ENCODE measurements around the gene LIN7C. TPM values are rescaled to one million over a fixed set of nuclear protein-coding genes. Genes with fewer than 3 reads are reported as not detected.
"Not testable (repeated sequence)": the region's sequence is repeated elsewhere in the genome, so short reads cannot be mapped to it uniquely, and the experiment has no call there.

The LIN7C gene, protein sequence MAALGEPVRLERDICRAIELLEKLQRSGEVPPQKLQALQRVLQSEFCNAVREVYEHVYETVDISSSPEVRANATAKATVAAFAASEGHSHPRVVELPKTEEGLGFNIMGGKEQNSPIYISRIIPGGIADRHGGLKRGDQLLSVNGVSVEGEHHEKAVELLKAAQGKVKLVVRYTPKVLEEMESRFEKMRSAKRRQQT
- 26.8 TPM for total RNA-seq
- long read RNA-seq, full-length matches to known transcripts: 11 of 13 reads
- long read RNA-seq, partial matches to known transcripts: 1 of 13 reads
- long read RNA-seq, other reads (novel, unspliced or antisense): 1 of 13 reads

GRCh38 chr11:27506200-27507182 lies at the start of gene LIN7C:
Gene LIN7C, minus strand, starts transcription at chr11:27506769. Its CDS starts 17 bp downstream, at chr11:27506752.
- DNase-seq (ENCODE audit: low spot score): peak; percentile 97

GRCh38 chr11:27555264-27555663 lies 48.7 kb upstream of the LIN7C start:
- DNase-seq (ENCODE audit: low spot score): no peak

DNA sequence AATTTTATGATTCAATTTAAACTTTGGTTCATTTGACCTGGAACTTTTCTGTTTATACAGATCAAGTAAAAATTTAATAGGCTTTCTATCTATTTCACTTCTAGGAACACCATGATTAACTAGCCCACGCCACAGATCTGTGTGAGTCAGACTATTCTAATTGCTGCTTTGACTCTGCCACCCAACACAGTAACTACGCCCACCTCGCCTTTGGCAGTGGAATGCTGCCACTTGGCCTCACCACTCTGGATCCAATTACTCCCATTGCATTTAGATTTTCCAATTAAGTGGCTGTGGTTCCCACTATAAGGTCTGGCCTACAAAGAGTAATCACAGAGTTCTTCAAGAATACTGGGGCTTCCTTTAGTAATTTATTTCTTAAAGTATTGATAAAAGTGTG lies 46.6 kb upstream of the LIN7C start:
- DNase-seq (ENCODE audit: low spot score): no peak

DNA sequence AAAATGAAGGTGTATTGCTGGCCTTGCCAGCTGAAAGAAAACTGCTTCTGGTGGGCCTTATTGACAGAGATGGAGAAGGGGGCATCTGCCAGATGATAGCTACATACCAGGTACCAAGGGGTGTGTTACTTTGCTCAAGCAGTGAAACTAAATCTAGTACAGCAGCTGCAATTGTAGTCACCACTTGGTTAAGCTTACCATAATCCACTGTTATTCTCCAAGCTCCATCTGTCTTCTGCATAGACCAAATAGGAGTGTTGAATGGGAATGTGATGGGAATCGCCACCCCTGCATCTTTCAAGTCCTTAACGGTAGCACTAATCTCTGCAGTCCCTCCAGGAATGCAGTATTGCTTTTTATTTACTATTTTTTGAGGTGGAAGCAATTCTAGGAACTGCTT lies 45.8 kb upstream of the LIN7C start:
- no peak for DNase-seq (ENCODE audit: low spot score)

DNA sequence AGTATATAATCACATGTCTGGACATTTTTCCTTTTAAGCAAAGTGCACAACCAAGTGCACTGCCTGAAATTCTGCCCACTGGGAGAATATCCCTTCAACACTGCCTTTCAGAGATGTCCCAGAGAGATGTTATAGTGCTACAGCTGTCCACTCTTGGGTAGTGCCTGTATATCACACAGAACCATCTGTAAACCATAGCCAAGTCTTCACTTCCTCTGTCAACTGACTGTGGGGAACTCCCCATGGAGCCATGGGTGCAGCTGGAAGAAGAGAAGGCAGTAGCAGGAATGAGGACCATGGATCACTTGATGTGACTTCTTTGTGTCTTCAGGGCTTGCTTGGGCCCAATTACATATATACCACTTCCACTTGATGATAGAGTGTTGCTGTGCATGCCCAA lies 44.6 kb upstream of the LIN7C start:
- DNase-seq (ENCODE audit: low spot score): no peak

DNA sequence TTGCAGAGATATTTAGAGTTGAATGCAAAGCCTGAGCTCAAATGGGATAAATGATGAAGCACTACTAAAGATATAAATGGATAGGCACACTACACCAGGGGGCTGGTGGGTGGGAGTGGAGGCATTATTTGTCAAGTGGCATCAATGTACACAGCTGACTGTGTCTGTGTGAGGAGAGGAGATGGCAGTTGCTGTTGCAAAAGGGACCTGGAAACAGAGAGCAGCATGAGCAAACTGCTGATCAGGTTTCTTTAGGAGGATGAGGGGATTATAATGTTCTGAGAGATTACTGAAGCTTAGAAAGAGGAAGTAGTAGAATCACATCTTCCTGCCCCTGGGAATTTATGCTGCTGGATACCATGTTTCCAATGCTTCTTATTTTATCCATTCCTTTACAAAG lies 39.4 kb upstream of the LIN7C start:
- no peak for DNase-seq (ENCODE audit: low spot score)

DNA sequence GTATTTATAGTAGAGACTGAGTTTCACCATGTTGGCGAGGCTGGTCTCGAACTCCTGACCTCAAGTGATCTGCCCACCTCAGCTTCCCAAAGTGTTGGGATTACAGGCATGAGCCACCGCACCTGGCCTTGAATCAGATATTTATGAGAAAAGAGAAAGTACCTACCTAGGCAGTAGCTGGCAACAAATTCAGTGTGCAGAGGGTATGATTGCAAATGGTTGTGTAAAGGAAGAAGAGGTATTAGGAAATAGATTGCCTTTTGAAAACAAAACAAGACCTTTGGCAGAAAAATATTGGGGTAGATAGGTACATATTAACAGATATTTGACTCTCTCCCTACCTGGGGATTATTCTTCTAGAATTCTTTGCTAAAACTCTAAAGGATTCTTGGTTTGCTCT lies 38.5 kb upstream of the LIN7C start:
- DNase-seq (ENCODE audit: low spot score): no peak

GRCh38 chr11:27541790-27542189 lies 35.2 kb upstream of the LIN7C start:
- DNase-seq (ENCODE audit: low spot score): no peak

DNA sequence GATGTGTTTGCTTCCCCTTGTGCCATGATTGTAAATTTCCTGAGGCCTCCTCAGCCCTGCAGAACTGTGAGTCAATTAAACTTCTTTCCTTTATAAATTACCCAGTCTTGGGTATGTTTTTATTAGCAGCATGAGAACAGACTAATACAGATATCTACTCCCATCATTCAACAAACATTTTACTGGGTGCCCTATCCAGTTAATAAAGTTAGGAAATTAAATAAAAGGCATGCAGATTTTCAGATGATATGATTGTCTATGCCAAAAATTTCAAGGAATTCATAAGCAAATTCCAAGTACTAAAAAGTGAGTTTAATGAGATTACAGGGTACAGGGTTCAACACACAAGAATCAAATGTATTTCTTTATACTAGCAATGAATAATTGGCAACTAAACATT lies 33.5 kb upstream of the LIN7C start:
- DNase-seq (ENCODE audit: low spot score): no peak

GRCh38 chr11:27535103-27535502 lies 28.5 kb upstream of the LIN7C start:
- no peak for DNase-seq (ENCODE audit: low spot score)

GRCh38 chr11:27532652-27533325 lies 26.2 kb upstream of the LIN7C start:
- no peak for DNase-seq (ENCODE audit: low spot score)

- DNase-seq (ENCODE audit: low spot score): no peak
Measured at GRCh38 chr11:27528712-27529111, 22.1 kb upstream of the LIN7C start.

DNA sequence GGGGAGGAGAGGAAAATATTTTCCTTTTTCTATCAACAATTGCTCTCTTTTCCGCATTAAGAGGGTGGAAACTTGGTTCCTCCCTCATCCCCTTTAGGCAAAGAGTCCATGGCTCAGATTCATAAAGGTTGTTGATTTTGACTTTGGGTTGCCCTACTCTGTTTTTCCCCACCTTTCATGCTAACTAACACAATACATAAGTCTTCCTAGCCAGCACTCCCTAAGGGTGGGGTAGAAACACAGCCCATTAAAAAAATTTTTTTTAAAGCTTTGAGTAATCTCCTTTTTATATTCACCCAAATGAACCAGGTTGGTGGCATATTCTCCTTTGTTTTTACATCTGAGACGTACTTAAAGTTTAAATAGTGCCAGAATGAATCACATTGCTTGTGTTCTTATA lies 20.0 kb upstream of the LIN7C start:
- no peak for DNase-seq (ENCODE audit: low spot score)

GRCh38 chr11:27525824-27526516 lies 19.4 kb upstream of the LIN7C start:
- DNase-seq (ENCODE audit: low spot score): no peak

- DNase-seq (ENCODE audit: low spot score): no peak
Measured at GRCh38 chr11:27524155-27524554, 17.6 kb upstream of the LIN7C start.

- no peak for DNase-seq (ENCODE audit: low spot score)
Measured at GRCh38 chr11:27520226-27520625, 13.7 kb upstream of the LIN7C start.

DNA sequence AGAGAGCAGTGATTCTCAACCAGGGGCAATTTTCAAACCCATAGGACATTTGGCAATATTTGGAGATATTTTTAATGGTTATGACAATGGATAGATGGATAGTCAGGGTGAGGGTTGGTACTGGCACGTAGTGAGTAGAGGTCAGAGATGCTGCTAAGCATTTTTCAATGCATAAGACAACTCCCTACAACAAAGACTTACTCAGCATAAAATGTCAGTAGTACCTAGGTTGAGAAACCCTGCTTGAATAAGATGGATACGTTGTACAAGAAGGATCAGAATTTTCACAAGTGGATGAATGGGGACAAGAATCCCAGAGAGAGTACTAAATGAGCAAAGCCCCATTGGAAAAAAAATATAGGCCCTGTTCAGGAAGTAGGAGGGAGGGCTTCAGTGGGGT lies 11.9 kb upstream of the LIN7C start:
- DNase-seq (ENCODE audit: low spot score): no peak

- DNase-seq (ENCODE audit: low spot score): not testable (repeated sequence)
Measured at GRCh38 chr11:27517490-27517889, 10.9 kb upstream of the LIN7C start.

- DNase-seq (ENCODE audit: low spot score): no peak
Measured at GRCh38 chr11:27514558-27514957, 8.0 kb upstream of the LIN7C start.

- DNase-seq (ENCODE audit: low spot score): no peak
Measured at GRCh38 chr11:27514076-27514475, 7.5 kb upstream of the LIN7C start.

- no peak for DNase-seq (ENCODE audit: low spot score)
Measured at GRCh38 chr11:27513389-27513788, 6.8 kb upstream of the LIN7C start.
